Activated CD4-positive, alpha-beta T cell treated with anti-CD3 and anti-CD28 coated beads, Interleukin-2, amount 10 ng/mL, durations not matched to agents 7 days and 5 days (primary cell): ENCODE data around the gene TSPYL2. TPM values are rescaled to one million over a fixed set of nuclear protein-coding genes. Genes with fewer than 3 reads are reported as not detected.

Experiments used
- CTCF ChIA-PET: fragments of 350-600 bp; sonication (Branson Sonifier 250); formaldehyde crosslinking; loops from one replicate; lab custom pipeline; 2021; ENCODE audit warnings: antibody characterized with exemption; lab: Charles Lee
- POLR2A ChIA-PET: fragments of 350-600 bp; sonication (Branson Sonifier 250); formaldehyde crosslinking; loops from one replicate; lab custom pipeline; 2021; ENCODE audit warnings: antibody characterized with exemption; lab: Charles Lee
- DNase-seq: peaks from one replicate; pipeline ENCODE4 v3.0.0-alpha.2; 2020
- H3K27ac Mint-ChIP-seq: one replicate; pipeline ENCODE4 v1.8.0; 2021; ENCODE audit warnings: mild to moderate bottlenecking, moderate library complexity, mixed read lengths
- H3K27me3 Mint-ChIP-seq: one replicate; pipeline ENCODE4 v1.8.0; 2021; ENCODE audit warnings: mixed read lengths
- H3K36me3 Mint-ChIP-seq: one replicate; pipeline ENCODE4 v1.8.0; 2021; ENCODE audit warnings: low read depth, mixed read lengths
- H3K4me1 Mint-ChIP-seq: one replicate; pipeline ENCODE4 v1.8.0; 2021; ENCODE audit warnings: mixed read lengths
- H3K4me3 Mint-ChIP-seq: one replicate; pipeline ENCODE4 v1.8.0; 2021; ENCODE audit warnings: mild to moderate bottlenecking, moderate library complexity, mixed read lengths
- H3K9me3 Mint-ChIP-seq: one replicate; pipeline ENCODE4 v1.8.0; 2021; ENCODE audit warnings: mixed read lengths
- total RNA-seq, 2 experiments: library from RNA; stranded (reverse); gene quantifications; one replicate each; pipeline ENCODE4 v1.2.3, GENCODE V29; 2021

TSPYL2 gene
- 10 to 100 TPM; 15.3 to 18.9 TPM for total RNA-seq

DNA sequence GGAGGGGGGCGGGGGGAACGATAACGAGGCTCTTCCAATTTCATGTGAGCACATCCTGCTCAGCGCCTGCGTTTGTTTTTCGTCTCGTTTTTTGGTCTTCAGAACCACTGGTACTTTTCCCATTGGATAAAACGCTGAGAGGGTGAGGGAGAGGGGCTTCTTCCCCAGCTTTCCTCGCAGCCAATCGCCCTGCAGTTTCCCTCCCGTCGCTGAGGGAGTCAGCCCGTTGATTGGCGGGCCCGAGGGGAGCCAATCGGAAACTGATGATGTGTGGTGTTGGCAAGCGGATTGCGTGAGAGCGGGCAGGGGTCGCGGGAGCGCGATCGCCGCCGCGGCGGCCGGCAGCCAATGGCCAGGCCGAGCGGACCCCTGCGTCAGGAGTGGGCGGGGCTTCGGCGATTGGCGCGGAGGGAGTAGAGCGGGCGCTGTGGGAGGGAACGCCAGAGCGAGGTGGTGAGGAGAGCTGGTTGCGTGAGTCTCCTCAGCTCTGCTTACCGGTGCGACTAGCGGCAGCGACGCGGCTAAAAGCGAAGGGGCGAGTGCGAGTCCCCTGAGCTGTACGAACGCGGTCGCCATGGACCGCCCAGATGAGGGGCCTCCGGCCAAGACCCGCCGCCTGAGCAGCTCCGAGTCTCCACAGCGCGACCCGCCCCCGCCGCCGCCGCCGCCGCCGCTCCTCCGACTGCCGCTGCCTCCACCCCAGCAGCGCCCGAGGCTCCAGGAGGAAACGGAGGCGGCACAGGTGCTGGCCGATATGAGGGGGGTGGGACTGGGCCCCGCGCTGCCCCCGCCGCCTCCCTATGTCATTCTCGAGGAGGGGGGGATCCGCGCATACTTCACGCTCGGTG is at the start of gene TSPYL2:
Gene TSPYL2, plus strand, starts transcription at position 443 of the 848 bp plus-strand sequence. Its CDS starts 132 bp downstream, at position 575.
- H3K4me1 Mint-ChIP-seq: peaks cover 35% of the 10 kb centered on the region
- peak; percentile 92 for DNase-seq
- H3K27ac Mint-ChIP-seq: peak within 1 kb of the TSS; percentile 96
- H3K36me3 Mint-ChIP-seq: peaks cover 17% of the 10 kb centered on the region
- peak within 1 kb of the TSS; percentile 82 for H3K4me3 Mint-ChIP-seq
- ChIA-PET POLR2A (no interaction called here), CTCF (interaction anchor here (1.0 kb wide), 1 partner anchor 12 kb away, joined by 3 read pairs; no protein-coding TSS in a partner anchor)
- no peaks in the 10 kb centered on the region for H3K9me3 Mint-ChIP-seq
- no peaks in the 10 kb centered on the region for H3K27me3 Mint-ChIP-seq

DNA sequence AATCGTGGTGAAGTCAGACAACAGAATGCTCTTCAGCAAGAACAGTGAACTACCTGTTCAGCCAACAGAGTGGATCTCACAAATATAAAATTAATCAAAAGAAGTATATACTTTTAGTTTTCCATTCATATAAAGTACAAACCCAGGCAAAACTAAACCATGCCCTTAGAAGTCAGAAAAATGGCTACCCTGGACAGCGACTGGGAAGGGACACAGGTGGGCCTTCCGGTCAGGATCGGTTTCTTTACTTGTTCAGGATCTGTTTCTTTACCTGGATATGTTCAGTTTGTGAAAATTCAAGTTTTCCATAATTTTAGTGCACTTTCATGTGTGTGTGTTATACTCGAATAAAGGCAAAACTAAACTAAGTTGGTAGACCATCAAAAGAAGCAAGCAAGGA is 46.0 kb upstream of the TSPYL2 start:
- peaks cover 6% of the 10 kb centered on the region for H3K27me3 Mint-ChIP-seq
- no peaks in the 10 kb centered on the region for H3K9me3 Mint-ChIP-seq
- DNase-seq: no peak
- ChIA-PET CTCF (no interaction called here), POLR2A (no interaction called here)
- no peaks in the 10 kb centered on the region for H3K4me1 Mint-ChIP-seq
- H3K4me3 Mint-ChIP-seq: no peak overlapping the region
- no peak overlapping the region for H3K27ac Mint-ChIP-seq
- H3K36me3 Mint-ChIP-seq: no peaks in the 10 kb centered on the region

DNA sequence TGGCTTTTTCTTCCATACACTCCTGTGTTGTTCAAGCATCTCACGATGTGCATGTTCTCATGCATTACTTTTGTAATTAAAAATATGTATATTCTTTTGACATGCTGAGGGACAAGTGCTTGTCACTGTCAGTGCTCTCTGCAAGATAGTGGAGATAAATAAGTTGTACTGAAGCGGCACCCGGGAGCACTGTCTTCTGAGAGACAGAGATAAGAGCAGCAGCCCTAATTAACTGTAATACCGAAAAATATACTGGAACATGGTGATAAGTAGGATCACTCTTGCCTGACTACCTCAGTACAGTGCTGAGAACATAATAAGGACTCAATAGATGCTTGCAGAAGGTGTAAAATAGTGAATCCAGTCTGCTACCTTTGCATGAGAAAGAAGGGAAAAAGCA is 42.9 kb upstream of the TSPYL2 start:
- no peaks in the 10 kb centered on the region for H3K9me3 Mint-ChIP-seq
- H3K4me3 Mint-ChIP-seq: no peak overlapping the region
- CTCF ChIA-PET: no interaction called here
- no peaks in the 10 kb centered on the region for H3K36me3 Mint-ChIP-seq
- peaks cover 8% of the 10 kb centered on the region for H3K27me3 Mint-ChIP-seq
- POLR2A ChIA-PET: no interaction called here
- H3K4me1 Mint-ChIP-seq: no peaks in the 10 kb centered on the region
- no peak overlapping the region for H3K27ac Mint-ChIP-seq
- DNase-seq: no peak

DNA sequence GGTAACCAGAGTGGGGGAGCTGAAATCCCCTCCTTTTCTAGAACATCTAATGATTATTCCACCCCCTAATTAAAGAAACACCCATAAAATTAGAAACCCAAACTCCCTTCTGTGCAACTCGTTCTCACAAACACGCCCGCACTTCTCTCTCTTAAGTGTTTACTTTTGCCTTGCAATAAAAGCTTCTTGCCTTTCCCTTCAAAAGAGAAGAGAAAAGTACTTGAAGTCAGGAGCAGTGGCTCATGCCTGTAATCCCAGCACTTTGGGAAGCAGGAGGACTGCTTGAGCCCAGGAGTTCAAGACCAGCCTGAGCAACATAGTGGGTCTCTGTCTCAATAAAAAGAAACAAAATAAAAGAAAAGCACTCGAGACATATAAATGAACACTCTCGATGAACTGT is 37.2 kb upstream of the TSPYL2 start:
- H3K4me3 Mint-ChIP-seq: no peak overlapping the region
- CTCF ChIA-PET: no interaction called here
- no peak for DNase-seq
- POLR2A ChIA-PET: no interaction called here
- no peaks in the 10 kb centered on the region for H3K36me3 Mint-ChIP-seq
- no peaks in the 10 kb centered on the region for H3K4me1 Mint-ChIP-seq
- H3K27me3 Mint-ChIP-seq: peaks cover 10% of the 10 kb centered on the region
- no peak overlapping the region for H3K27ac Mint-ChIP-seq
- no peaks in the 10 kb centered on the region for H3K9me3 Mint-ChIP-seq

DNA sequence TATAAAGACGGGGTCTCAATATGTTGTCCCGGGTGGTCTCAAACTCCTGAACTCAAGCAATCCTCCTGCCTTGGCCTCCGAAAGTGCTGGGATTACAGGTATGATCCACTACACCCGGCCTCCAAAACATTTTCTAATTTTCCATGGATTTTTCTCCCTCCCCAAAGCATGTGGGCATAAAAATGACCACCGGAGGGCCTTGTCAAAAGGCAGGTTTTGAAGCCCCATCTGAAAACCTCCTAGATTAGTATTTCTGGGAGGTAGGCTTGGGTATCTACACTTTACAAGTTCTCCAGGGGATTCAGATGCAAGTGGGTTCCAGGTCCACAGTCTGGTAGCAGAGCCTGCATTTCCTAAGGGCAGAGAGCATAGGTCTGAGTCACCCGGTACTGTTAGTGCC is 34.9 kb upstream of the TSPYL2 start:
- no peaks in the 10 kb centered on the region for H3K36me3 Mint-ChIP-seq
- no peaks in the 10 kb centered on the region for H3K9me3 Mint-ChIP-seq

DNA sequence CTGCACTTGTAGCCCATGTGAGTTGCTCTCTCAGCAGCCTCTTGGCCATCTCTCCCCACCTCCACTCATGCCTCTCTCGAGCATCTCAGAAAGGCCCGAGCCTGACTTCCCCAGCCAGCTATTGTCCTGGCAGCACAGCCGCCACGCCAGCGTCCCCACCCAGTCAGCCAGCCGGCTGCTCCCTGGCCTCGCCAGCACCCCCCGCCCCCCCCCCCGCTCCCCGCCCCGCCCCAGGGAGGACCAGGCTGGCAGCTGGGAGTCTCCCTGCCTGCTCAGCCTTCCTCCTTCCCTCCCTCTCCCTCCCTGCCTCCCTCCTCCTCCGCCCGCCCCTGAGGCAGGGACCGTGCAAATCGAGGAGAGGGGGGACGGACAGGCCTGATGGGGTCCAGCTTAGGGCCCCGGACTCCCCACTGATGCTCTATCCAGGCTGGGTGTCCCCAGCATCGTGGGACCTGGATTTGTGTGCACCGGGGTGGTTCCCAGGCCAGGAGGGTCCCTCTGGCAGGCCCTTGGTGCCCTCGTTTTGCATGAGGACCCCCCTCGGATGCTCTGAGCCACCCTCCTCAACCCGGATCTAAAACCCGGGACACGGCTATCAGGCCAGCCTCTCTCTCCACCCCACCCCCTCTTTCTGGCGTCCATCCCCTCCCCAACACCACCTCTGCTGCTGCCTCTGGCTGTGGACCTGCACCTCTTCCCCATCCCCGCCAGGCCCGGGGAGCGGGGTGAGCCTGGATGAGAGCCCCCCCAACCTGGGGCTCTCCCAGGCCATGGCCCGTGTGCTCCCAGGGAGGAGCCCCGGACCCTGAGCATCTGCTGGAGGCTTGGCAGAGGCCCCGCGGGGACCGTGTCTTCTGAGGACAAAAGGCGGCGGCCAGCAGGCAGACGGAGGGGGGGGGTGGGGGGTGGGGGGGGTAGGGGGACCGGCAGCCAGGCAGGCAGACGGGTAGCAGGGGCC is 33.7 kb upstream of the TSPYL2 start, which contains the start of gene GPR173:
Gene GPR173, plus strand, starts transcription at position 621 of the 958 bp plus-strand sequence. CDS start 27,833 bp downstream, outside the sequence.
- Mint-ChIP-seq H3K27me3 (peaks cover 6% of the 10 kb centered on the region), H3K27ac (no peak within 1 kb of the TSS), H3K9me3 (no peaks in the 10 kb centered on the region), H3K4me1 (no peaks in the 10 kb centered on the region), H3K4me3 (no peak within 1 kb of the TSS), H3K36me3 (no peaks in the 10 kb centered on the region)
- DNase-seq: no peak
- ChIA-PET POLR2A (no interaction called here), CTCF (no interaction called here)

More for the DNA sequence above, 34.9 kb upstream of the TSPYL2 start:
- H3K4me3 Mint-ChIP-seq: no peak overlapping the region
- peaks cover 6% of the 10 kb centered on the region for H3K27me3 Mint-ChIP-seq
- ChIA-PET POLR2A (no interaction called here), CTCF (no interaction called here)
- no peaks in the 10 kb centered on the region for H3K4me1 Mint-ChIP-seq
- no peak overlapping the region for H3K27ac Mint-ChIP-seq
- DNase-seq: no peak

DNA sequence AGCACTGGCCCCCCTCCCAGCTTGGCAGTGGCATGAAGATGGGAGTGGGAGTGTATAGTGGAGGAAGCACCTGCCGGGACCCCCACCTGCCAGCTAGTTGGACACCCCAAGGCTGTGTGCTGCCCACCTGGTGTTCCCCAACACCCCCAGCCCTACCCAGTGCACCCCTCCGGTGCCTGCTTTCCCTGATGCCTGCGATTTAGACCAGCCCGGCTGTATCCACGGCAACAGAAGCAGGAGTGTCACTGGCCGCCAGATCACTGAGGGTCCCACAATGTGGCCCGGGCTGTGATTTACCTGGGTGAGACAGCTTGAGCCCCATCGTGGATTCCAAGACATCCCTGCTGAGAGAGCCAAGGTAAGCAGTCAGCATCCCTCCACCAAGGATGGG is 33.0 kb upstream of the TSPYL2 start:
- H3K9me3 Mint-ChIP-seq: no peaks in the 10 kb centered on the region
- H3K27me3 Mint-ChIP-seq: peaks cover 6% of the 10 kb centered on the region
- no peak overlapping the region for H3K4me3 Mint-ChIP-seq
- DNase-seq: no peak
- H3K4me1 Mint-ChIP-seq: no peaks in the 10 kb centered on the region
- CTCF ChIA-PET: no interaction called here
- POLR2A ChIA-PET: no interaction called here
- no peak overlapping the region for H3K27ac Mint-ChIP-seq
- no peaks in the 10 kb centered on the region for H3K36me3 Mint-ChIP-seq

DNA sequence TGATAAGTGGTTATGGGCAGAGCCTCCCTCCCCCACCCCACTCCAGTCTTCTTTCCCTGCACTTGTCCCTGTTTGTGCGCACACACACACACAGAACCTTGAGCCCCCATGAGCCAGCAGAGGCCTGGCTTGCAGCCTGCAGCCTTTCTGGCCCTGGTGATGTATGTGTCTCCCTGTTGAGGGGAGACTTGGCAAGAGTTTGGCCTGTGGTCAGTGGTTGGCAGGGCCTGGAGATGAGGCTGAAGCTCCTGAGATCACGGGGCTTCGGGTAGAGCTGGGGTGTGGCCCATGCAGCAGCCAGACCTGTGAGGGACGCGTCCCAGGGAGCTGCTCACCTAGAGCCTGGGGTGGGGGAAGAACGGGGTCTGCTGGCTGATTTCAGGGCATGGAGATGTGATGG is 31.3 kb upstream of the TSPYL2 start:
- Mint-ChIP-seq H3K27ac (no peak overlapping the region), H3K9me3 (no peaks in the 10 kb centered on the region), H3K36me3 (no peaks in the 10 kb centered on the region), H3K27me3 (peaks cover 6% of the 10 kb centered on the region), H3K4me3 (no peak overlapping the region), H3K4me1 (no peaks in the 10 kb centered on the region)
- POLR2A ChIA-PET: no interaction called here
- CTCF ChIA-PET: interaction anchor here (1.6 kb wide), 1 partner anchor 20 kb away, joined by 3 read pairs; no protein-coding TSS in a partner anchor
- DNase-seq: no peak

DNA sequence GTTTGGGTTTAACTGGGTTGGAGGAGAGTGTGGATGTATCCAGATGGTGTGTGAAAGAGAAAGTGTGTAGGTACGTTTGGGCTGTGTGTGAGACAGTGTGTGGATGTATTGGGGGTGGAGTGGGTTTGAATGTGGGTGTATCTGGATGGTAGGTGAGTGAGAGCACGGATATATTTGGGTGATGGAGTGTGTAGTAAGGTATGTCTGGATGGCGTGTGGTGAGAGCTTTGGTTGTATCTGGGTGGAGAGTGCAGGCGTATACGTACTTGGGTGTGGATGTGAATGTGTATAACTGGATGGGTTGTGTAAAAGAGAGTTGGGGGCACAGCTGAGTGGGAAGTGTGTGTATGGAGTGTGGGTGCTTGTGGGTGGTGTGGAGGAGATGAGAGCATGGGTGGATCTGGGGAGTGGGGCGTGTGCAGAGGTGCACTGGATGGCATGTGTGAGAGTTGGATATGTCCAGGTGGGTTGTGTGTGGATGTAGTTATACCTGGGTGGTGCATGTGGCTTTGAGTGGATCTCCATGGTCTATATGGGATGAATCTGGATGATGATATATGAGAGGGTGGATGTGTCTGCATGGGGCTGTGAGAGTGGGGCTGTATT is 26.8 kb upstream of the TSPYL2 start:
- DNase-seq: no peak
- no peaks in the 10 kb centered on the region for H3K4me1 Mint-ChIP-seq
- no peaks in the 10 kb centered on the region for H3K36me3 Mint-ChIP-seq
- H3K27me3 Mint-ChIP-seq: no peaks in the 10 kb centered on the region
- H3K9me3 Mint-ChIP-seq: no peaks in the 10 kb centered on the region
- H3K4me3 Mint-ChIP-seq: no peak overlapping the region
- H3K27ac Mint-ChIP-seq: no peak overlapping the region
- ChIA-PET CTCF (no interaction called here), POLR2A (no interaction called here)

DNA sequence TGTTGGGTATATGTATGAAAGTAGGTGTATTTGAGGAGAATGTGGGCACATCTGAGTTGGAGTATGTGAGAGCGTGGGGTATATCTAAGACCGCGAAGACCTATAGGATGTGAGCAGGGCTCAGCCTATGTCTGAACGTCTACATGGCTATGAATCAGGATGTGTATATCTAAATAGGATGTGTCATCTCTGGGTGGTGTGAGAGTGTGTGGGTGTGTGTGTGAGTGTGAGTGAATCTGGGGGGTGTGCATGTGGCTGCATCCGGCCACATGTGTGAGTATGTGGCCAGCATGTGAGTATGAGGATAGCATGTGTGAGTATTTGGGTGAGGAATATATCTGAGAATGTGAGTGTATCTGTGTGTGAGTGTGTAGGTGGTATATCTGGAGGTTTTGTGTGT is 25.9 kb upstream of the TSPYL2 start:
- Mint-ChIP-seq H3K27me3 (no peaks in the 10 kb centered on the region), H3K4me3 (no peak overlapping the region), H3K36me3 (no peaks in the 10 kb centered on the region), H3K9me3 (no peaks in the 10 kb centered on the region), H3K27ac (no peak overlapping the region), H3K4me1 (no peaks in the 10 kb centered on the region)
- DNase-seq: no peak
- ChIA-PET POLR2A (no interaction called here), CTCF (no interaction called here)

DNA sequence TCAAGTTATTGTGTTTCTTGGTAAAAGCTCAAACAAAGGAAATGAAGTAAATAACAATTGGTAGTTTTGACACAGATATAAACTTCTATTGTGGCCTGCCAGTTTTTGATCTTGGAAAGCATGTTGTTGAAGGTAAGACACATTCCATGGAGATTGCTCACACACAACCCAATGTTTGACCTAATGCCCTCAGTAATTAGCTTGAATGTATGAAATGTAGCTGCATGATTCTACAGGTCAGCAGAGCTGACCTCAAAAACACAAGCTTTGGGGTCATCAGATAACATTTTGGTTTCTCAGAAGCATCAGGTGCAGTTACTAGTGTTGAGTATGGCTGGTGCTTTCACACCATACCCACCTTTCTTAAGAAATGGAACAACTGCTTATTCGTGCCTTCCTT is 17.1 kb upstream of the TSPYL2 start:
- ChIA-PET CTCF (no interaction called here), POLR2A (no interaction called here)
- Mint-ChIP-seq H3K4me1 (no peaks in the 10 kb centered on the region), H3K4me3 (no peak overlapping the region), H3K36me3 (no peaks in the 10 kb centered on the region), H3K27me3 (peaks cover 1% of the 10 kb centered on the region), H3K9me3 (no peaks in the 10 kb centered on the region), H3K27ac (no peak overlapping the region)
- no peak for DNase-seq

DNA sequence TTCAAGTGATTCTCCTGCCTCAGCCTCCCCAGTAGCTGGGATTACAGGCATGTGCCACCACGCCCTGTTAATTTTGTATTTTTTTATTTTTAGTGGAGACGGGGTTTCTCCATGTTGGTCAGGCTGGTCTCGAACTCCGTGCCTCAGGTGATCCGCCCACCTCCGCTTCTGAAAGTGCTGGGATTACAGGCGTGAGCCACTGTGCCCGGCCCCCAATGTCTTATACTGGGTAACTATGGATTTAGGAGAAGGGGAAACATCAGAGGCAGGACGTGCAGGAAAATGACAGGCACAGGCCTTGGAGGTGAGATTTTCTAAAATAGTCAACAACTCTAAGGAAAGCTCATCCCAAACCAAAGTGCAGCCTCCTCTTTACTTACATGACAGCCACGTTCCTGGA is 11.1 kb upstream of the TSPYL2 start:
- Mint-ChIP-seq H3K27me3 (peaks cover 2% of the 10 kb centered on the region), H3K27ac (no peak overlapping the region), H3K9me3 (no peaks in the 10 kb centered on the region), H3K36me3 (no peaks in the 10 kb centered on the region), H3K4me1 (peaks cover 20% of the 10 kb centered on the region), H3K4me3 (no peak overlapping the region)
- POLR2A ChIA-PET: no interaction called here
- DNase-seq: no peak
- CTCF ChIA-PET: interaction anchor here (0.9 to 1.4 kb wide), 2 partner anchors 11 to 20 kb away, joined by 3 read pairs; partner anchors contain the start of gene TSPYL2
